CD1c-positive myeloid dendritic cell (primary cell): ENCODE measurements around the gene STARD8.
"Not testable (repeated sequence)": the region's sequence is repeated elsewhere in the genome, so short reads cannot be mapped to it uniquely, and the experiment has no call there.

Experiments
- DNase-seq: peaks from one replicate; pipeline ENCODE4 v3.0.0-alpha.2; 2016; ENCODE audit errors: extremely low spot score

STARD8 gene

GRCh38 chrX:68656473-68656872 lies 9.0 kb downstream of the STARD8 start:
- not testable (repeated sequence) for DNase-seq

- DNase-seq: no peak
Observed at GRCh38 chrX:68658530-68658929, 11.1 kb downstream of the STARD8 start.

- DNase-seq: no peak
Observed at GRCh38 chrX:68659385-68659784, 11.9 kb downstream of the STARD8 start.

GRCh38 chrX:68659786-68660185 lies 12.3 kb downstream of the STARD8 start:
- DNase-seq: no peak

DNA sequence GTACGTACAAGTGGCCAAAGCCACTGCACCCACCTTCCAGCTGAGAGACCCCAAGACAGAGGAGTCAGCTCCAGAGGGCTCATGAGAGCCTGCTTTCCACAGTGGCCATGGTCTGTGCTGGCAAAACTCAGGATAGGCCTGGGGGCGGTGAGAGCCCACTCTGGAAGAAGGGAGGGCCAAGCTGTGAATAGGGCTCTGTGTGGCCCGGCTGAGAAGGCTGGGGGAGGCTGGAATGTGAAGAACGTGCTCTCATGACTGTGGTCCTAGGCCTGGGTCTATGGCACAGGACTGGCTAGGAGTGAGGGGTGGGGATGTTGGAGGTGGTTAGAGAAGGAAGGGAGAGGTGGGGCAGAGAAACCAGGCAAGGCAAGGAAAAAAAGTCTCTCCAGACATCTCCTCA lies 13.3 kb downstream of the STARD8 start:
- DNase-seq: no peak

DNA sequence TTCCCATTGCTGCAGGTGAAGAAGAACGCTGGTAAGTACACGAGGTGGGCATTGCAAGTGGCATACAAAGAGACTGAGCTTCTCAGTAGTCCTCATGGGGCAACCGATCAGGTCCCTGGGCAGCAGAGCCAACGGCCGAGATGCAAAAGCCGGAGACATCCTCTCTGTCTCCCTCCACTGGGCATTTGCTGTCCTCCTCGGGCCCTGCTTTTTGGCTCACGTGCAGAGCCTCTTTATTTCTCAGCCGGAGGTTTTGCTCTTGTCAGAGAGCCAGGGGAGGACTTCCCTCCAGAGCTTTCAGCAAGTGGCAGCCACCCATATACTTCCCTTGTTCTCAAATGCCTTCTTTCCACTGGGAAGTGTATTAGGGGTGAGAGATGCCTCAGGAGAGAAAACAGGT lies 18.0 kb downstream of the STARD8 start:
- peak; percentile 52 for DNase-seq

DNA sequence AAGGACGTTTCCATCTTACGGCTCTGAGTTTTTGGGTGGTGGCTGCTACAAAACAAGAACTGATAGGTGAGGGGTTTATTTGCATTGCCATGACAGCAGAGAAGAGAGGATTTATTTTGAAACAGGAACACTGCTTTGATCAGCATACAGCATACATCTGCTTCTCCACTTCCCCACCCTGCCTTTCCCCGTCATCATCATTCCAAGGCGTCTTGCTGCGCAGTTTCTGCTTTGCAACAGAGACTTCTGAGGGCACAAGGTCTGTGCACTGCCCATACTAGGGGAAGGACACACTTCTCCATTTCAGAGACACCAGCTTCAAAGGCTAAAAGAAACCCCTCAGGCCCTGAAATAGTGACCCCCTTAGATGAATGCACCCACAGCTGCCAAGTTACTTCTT lies 19.1 kb downstream of the STARD8 start:
- DNase-seq: peak; percentile 80

DNA sequence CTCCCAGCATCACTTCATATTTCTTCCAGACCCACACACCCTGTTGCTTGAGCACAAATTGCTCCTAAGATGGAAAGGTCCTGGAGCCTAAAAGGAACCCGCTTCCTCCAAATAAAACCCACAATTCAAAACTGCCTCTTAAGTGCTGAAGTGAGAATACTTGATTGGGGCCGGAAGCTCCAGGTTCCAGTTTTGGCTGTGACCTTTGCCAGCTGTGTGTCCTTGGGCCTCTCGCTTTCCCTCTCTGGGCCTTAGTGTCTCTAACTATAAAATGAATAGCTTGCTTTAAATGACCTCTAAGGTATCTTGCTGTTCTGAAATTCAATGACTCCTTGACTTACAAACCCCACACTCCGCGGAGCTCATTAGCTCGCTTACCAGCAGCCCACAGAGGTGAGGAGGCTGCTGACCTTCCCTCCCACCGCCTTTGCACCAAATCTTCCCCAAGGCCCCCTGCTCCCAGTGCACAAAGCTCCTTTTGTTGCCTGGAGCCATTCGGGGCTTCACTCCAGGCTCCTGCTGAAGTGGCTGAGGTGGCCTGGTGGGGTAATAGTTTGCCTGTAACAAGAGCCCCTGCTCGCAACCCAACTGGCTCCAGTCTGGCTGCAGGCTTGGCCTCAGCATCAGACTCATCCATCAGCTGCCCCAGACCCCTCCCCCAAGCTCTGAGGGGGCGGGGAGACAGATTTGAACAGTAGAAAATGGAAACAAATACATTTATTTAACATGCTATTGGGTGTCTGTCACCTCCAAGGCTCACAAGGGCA lies 21.8 kb downstream of the STARD8 start:
- DNase-seq: no peak

DNA sequence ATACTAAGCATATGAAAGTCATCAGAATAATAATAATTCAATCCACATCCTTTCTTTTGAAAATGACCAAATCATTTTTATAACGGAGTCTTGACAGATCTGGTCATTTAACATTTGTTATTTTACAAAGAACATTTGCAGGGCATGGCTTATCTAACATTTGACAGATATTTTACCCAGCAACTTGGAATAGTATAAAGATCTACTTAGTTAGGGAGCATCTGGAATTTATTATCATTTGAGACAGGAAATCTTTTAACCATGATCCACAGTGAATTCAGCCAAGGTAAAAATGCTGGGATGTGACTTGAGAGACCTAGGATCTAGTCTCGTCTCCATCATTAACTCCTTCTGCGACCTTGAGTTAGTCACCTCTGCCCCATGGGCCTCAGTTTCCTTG lies 22.4 kb downstream of the STARD8 start:
- DNase-seq: no peak

DNA sequence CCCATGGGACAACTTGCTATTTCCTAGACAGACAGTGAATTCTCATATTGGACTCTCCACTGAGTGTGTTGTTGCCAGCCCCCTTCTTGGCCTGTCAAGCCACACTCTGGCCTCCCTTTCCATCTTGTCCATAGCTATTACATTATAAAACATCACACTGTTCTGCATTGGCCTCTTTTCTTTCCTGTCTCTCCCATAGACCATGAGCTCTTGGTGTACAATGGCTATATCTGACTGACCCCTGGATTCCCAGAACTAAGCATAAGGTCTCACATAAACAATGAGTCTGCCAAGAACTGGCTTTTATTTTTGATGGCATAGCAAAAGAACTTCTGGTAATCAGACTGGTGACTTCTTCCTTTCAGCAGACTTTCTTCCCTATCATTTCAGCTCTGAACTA lies 23.8 kb downstream of the STARD8 start:
- DNase-seq: no peak

DNA sequence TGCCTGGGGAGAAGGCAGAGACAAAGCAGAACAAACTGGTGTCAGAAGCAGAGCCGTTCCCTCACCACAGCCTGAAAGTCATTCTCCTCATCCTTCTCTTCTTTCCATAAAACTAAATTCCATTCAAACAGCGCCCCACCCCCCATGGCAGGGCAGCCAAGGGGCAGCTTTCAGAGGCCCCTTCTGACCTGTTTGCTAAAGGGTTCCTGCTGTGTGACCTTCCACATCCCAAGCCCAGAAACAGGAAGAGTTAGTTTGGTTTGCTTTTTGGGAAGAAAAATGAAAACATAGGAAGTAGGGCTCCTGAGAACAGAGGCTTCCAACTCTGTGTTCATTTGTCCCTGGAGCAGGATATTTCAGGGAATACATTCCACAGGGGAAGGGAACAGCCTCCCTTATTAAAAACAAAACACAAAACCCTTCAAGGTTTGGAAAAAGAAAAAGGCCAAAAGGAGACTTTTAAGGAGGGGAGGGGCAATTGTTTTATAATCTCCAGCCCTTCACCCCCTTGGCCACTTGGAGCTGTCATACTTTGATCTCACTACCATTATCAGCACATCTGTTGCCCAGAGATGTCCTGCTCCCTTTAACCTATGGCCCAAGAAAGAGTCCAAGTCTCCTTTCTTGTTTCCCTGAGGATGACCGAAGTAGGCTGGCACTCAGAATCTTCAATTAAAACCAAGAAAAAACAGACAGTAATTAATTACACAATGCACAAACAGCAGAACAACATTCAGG lies 25.3 kb downstream of the STARD8 start:
- DNase-seq: no peak

- DNase-seq: no peak
Observed at GRCh38 chrX:68675571-68675970, 28.1 kb downstream of the STARD8 start.

DNA sequence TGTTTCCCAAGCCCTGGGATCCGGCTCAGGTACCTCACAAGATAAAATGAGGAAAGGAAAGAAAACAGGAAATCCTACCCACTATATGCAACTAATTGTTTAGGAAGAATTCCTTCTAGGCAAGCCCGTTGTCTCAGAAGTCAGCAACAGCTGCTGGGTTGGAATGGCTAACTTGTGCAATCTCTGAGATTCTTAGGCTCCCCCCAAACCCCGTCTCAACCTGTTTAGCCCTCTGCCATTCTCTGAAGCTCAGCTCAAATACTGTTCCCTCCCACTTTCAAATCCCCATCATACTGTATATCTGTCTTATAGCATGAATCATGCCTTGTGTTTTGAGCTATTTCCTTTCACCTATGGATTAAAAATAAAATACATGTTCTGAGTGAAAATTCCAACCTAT lies 28.9 kb downstream of the STARD8 start:
- DNase-seq: no peak

GRCh38 chrX:68677998-68678397 lies 30.5 kb downstream of the STARD8 start:
- no peak for DNase-seq

- no peak for DNase-seq
Observed at GRCh38 chrX:68681443-68681941, 34.0 kb downstream of the STARD8 start.

DNA sequence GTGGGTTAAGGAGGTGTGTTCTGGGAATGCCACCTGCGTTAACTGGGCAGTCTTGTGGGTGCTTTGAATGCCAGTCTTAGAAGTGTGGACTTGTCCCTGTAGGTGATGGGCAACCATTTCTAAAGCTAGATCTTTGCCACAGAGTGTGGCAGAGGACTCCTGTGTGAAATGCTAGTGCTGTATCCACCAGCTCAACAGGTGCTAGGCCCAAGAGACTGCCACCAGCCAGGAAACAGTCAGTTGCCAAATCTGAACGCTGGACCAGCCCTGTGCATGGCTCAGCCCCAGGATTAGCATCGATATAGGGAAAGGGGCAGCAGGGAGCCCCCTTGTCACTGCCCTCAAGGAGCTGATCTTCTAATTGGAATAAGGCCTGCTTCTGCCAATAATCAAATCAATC lies 35.3 kb downstream of the STARD8 start:
- no peak for DNase-seq

- no peak for DNase-seq
Observed at GRCh38 chrX:68683580-68683979, 36.1 kb downstream of the STARD8 start.

GRCh38 chrX:68684291-68684918 lies 36.9 kb downstream of the STARD8 start:
- peak; percentile 67 for DNase-seq

DNA sequence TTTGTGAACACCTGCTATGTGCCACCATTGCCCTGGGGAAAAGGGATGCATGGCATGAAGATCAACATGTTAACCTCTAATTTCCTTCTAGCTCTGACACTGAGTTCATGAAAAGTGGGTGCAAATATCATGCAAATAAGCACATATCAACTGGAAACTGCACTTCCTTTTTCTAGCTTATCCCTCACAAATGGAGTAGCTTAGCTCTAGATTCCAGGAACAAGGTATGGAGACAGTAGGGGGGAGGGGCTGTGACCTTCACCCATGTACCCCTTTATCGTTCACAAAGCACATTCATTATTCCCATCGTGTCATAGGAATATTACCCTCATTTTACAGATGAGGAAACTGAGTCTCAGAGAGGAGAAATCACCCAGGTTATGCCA lies 37.4 kb downstream of the STARD8 start:
- DNase-seq: peak; percentile 34

GRCh38 chrX:68685685-68686084 lies 38.2 kb downstream of the STARD8 start:
- DNase-seq: peak; percentile 62

DNA sequence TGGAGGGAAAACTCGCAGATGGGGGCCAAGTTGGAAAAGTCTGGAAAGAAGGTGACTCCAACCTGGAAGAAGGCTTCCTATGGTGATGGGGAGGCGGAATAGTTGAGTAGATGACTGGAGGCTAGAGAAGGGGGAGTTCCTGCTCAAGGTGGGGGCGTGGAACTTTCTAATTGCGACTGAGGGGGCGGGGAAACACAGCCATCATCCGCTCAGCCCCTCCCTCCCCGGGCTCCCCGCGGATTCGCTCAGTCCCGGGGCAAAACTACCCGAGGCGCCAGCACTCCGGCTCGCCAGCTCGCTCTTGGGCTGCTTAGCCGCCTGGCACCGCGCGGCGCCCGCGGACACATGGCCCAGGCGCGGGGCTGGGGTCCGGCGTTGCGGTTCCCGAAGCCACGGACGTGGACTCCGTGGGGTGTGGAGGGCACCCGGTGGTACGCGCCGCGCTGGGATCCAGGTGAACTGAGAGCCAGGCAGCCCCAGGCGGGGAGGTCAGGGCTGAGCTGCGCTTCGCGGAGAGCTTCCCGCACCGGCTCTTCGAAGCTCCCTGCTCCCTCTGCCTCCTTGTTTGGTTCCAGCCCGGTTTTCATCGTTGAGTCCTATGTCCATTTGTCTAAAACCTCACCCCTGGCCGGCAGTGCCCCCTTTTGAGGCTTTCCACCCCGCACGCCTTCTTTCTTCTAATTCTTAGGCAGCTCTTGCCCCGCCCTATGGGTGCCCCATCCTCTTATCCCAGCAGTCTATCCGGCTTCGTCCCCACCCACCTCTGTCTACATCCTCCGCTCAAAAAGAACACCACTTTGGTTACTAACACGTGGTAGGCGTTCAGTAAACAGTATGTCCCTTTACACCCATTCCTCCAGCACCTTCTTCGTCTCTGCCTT lies 38.9 kb downstream of the STARD8 start:
- peak; percentile 64 for DNase-seq

DNA sequence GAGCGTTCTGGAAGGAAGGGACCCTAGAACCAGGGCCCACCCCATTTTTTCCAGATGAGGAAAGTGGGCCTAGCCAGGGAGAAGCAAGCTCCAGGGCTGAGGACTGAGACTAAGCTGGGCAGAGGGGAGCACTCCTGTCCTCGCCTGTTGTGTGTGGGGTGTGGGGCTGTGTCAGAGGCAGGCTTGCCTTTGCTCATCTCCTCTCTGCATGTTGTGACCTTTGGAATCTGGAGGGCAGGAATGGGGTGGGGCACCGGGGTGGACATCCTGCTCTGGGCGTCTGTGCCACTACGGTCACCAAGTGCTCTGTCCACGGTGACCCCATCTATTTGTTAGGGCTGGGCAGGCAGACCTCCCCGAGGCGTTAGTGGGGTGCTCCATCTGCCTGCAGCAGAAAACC lies 41.5 kb downstream of the STARD8 start:
- DNase-seq: not testable (repeated sequence)
